Endothelial cell of umbilical vein (primary cell): Measurements from ENCODE around the gene XKR3. TPM values are rescaled to one million over a fixed set of nuclear protein-coding genes. Genes with fewer than 3 reads are reported as not detected.

ENCODE experiments used
- BruUV-seq: library from RNA; stranded (reverse); fragments of 400-500 nt; replicated peaks from 2 replicates; lab custom pipeline; 2021; lab: Mats Ljungman, UMichigan
- CTCF ChIA-PET: fragments of 300-600, 350-600 bp; sonication (Branson Sonifier 250); formaldehyde crosslinking; loops from one replicate; lab custom pipeline; 2021; ENCODE audit warnings: antibody characterized with exemption, inconsistent platforms; lab: Charles Lee
- POLR2A ChIA-PET: fragments of 300-600, 350-600 bp; sonication (Branson Sonifier 250); formaldehyde crosslinking; loops from one replicate; lab custom pipeline; 2021; ENCODE audit warnings: antibody characterized with exemption, inconsistent platforms; lab: Charles Lee
- DNase-seq: peaks from one replicate; pipeline ENCODE4 v3.0.0-alpha.2; 2011; ENCODE audit warnings: low read depth, low spot score
- FAIRE-seq: peaks from 2 replicates; lab custom pipeline; 2011; peaks lifted over from hg19 to GRCh38; lab: Jason Lieb, UNC
- H2AFZ ChIP-seq: 2 replicates; pipeline ENCODE4 v1.6.0; 2012; ENCODE audit warnings: low read depth, low read length, control low read depth, inconsistent platforms
- H3K27ac ChIP-seq: 2 replicates; pipeline ENCODE4 v1.5.1; 2011; ENCODE audit warnings: low read depth, mild to moderate bottlenecking, control low read depth, low read length, moderate library complexity; ENCODE audit not compliant: insufficient read depth
- H3K27me3 ChIP-seq, 2 experiments: 2 replicates each; pipeline versions ENCODE4 v1.6.0 to v1.6.1; 2011; ENCODE audit warnings: low read length in 2 of 2, mixed read lengths in 1 of 2; ENCODE audit not compliant: control insufficient read depth in 2 of 2, insufficient read depth in 2 of 2
- H3K36me3 ChIP-seq, 2 experiments: 2 replicates in 1 of 2; 3 replicates in 1 of 2; pipeline ENCODE4 v1.5.1; 2011; ENCODE audit warnings: low read length in 2 of 2, mild to moderate bottlenecking in 1 of 2, moderate library complexity in 1 of 2; ENCODE audit not compliant: control insufficient read depth in 2 of 2, insufficient read depth in 2 of 2; ENCODE audit errors: extremely low read depth in 1 of 2
- H3K4me1 ChIP-seq: 3 replicates; pipeline ENCODE4 v1.5.1; 2011; ENCODE audit warnings: mild to moderate bottlenecking, low read length; ENCODE audit not compliant: control insufficient read depth, insufficient read depth; ENCODE audit errors: extremely low read depth
- H3K4me2 ChIP-seq: 2 replicates; pipeline ENCODE4 v1.6.1; 2011; ENCODE audit warnings: low read length, control low read depth, mixed read lengths; ENCODE audit not compliant: insufficient read depth
- H3K4me3 ChIP-seq, 3 experiments: fragments of 200-600 bp in 1 of 3; sonication (generic), shearing (Covaris generic) in 1 of 3; replicated peaks in 1 of 3; 2 replicates each; pipeline ENCODE4 v1.5.1; 2011 to 2016; ENCODE audit warnings: control low read depth in 3 of 3, low read length in 3 of 3, mild to moderate bottlenecking in 2 of 3, inconsistent platforms in 1 of 3, low read depth in 1 of 3, moderate library complexity in 1 of 3; ENCODE audit not compliant: insufficient read depth in 1 of 3
- H3K79me2 ChIP-seq: 2 replicates; pipeline ENCODE4 v1.6.0; 2012; ENCODE audit warnings: low read length, inconsistent platforms; ENCODE audit not compliant: control insufficient read depth, insufficient read depth
- H3K9ac ChIP-seq: replicated peaks from 2 replicates; pipeline ENCODE3; 2011; ENCODE audit warnings: low read length, control low read depth; ENCODE audit not compliant: insufficient read depth; ENCODE audit errors: extremely low read depth
- H3K9me1 ChIP-seq: replicated peaks from 3 replicates; pipeline ENCODE4 v1.6.0; 2011; ENCODE audit warnings: mild to moderate bottlenecking, low read length; ENCODE audit not compliant: control insufficient read depth, insufficient read depth; ENCODE audit errors: extremely low read depth
- H3K9me3 ChIP-seq: replicated peaks from 2 replicates; pipeline ENCODE4 v1.5.1; 2012; ENCODE audit warnings: low read length, inconsistent platforms; ENCODE audit not compliant: control insufficient read depth, insufficient read depth
- H4K20me1 ChIP-seq: replicated peaks from 2 replicates; pipeline ENCODE3; 2011; ENCODE audit warnings: mild to moderate bottlenecking, low read length; ENCODE audit not compliant: control insufficient read depth, insufficient read depth; ENCODE audit errors: extremely low read depth
- CTCF ChIP-seq, 2 donors: IDR thresholded peaks; 1 replicate in 1 of 2; 2 replicates in 1 of 2; pipeline ENCODE4 v1.5.1; 2011; ENCODE audit warnings: low read length in 2 of 2, mild to moderate bottlenecking in 2 of 2, moderate library complexity in 2 of 2, control low read depth in 1 of 2, inconsistent platforms in 1 of 2, low read depth in 1 of 2; ENCODE audit not compliant: insufficient read depth in 1 of 2; ENCODE audit errors: extremely low read depth in 1 of 2
- EZH2 ChIP-seq: IDR thresholded peaks from 2 replicates; pipeline ENCODE4 v1.6.1; 2012; ENCODE audit warnings: borderline replicate concordance, low read depth, mild to moderate bottlenecking, moderate library complexity, low read length, inconsistent platforms; ENCODE audit not compliant: severe bottlenecking
- FOS ChIP-seq: IDR thresholded peaks from 2 replicates; pipeline ENCODE4 v1.6.1; 2011; ENCODE audit warnings: mild to moderate bottlenecking, low read length, moderate library complexity, borderline replicate concordance; ENCODE audit not compliant: insufficient read depth
- GATA2 ChIP-seq: IDR thresholded peaks from 2 replicates; pipeline ENCODE4 v1.7.0; 2011; ENCODE audit warnings: low read depth, mild to moderate bottlenecking, moderate library complexity, mixed read lengths, low read length; ENCODE audit not compliant: insufficient read length, insufficient read depth
- JUN ChIP-seq: IDR thresholded peaks from 2 replicates; pipeline ENCODE4 v1.6.1; 2011; ENCODE audit warnings: borderline replicate concordance, low read depth; ENCODE audit not compliant: insufficient read length, insufficient read depth
- MAX ChIP-seq: IDR thresholded peaks from 2 replicates; pipeline ENCODE4 v1.6.1; 2011; ENCODE audit not compliant: insufficient read depth, insufficient read length
- MYC ChIP-seq: IDR thresholded peaks from one replicate; pipeline ENCODE4 v1.6.1; 2011; ENCODE audit warnings: mild to moderate bottlenecking, low read depth, low read length
- POLR2A ChIP-seq: IDR thresholded peaks from 2 replicates; pipeline ENCODE4 v1.6.1; 2012; ENCODE audit warnings: low read depth, mild to moderate bottlenecking, control low read depth, low read length
- POLR2AphosphoS5 ChIP-seq: IDR thresholded peaks from 2 replicates; pipeline ENCODE4 v1.6.1; 2012; ENCODE audit warnings: low read depth, mild to moderate bottlenecking, control low read depth, low read length, moderate library complexity; ENCODE audit not compliant: insufficient read depth
- dilution Hi-C: fragments of 300-500 bp; cut with MboI; formaldehyde crosslinking; loops from one replicate; pipeline ENCODE4 v1.15.0; 2019; ENCODE audit warnings: low sequenced_read_pairs; ENCODE audit not compliant: extremely low pct_ligation_motif_present
- intact Hi-C: fragments of 100-400 bp; cut with micrococcal nuclease; formaldehyde crosslinking; loops from one replicate; pipeline ENCODE4 v1.10.0; 2022
- polyA plus RNA-seq, 4 experiments: library from polyadenylated mRNA; depleted of rRNA in 3 of 4; stranded (reverse) in 3 of 4; unstranded in 1 of 4; fragments of >200 nt; gene quantifications; 2 replicates each; pipeline versions ENCODE4 v1.2.1 to v1.2.3, GENCODE V29; 2011 to 2012; ENCODE audit warnings: missing spikeins in 1 of 4
- total RNA-seq: library from RNA; stranded (reverse); gene quantifications from 2 replicates; pipeline ENCODE4 v1.2.3, GENCODE V29; 2021

XKR3 gene
- total and polyA plus RNA-seq, 2 donors (not counting 3 experiments of a cell fraction or from before 2014, with no cell fraction given): not detected

- Histone ChIP-seq H2AFZ (no peak overlapping the region), H3K4me3 (no peak overlapping the region), H3K4me1 (no peaks in the 10 kb centered on the region), H3K36me3 (no peaks in the 10 kb centered on the region), H3K4me2 (no peak overlapping the region), H3K9me1 (no peaks in the 10 kb centered on the region), H3K9me3 (peaks cover 4% of the 10 kb centered on the region), H4K20me1 (no peaks in the 10 kb centered on the region), H3K9ac (no peak overlapping the region), H3K27me3 (no peaks in the 10 kb centered on the region), H3K79me2 (no peaks in the 10 kb centered on the region), H3K27ac (no peak overlapping the region)
- intact Hi-C loops: no loop called here
- TF ChIP-seq JUN (no peak), CTCF (IDR thresholded peaks at IDR 0.05; ENCODE audit: extremely low read depth in 1 of 2, insufficient read depth in 1 of 2, low read depth in 1 of 2, low read length in 2 of 2) (no peak), POLR2A (no peak), POLR2AphosphoS5 (no peak), GATA2 (no peak), EZH2 (no peak), MAX (no peak), FOS (no peak), MYC (no peak)
- CTCF ChIA-PET: no interaction called here
- DNase-seq (no peak), FAIRE-seq (no peak)
- no TSS peak for BruUV-seq
- dilution Hi-C loops: no loop called here
- POLR2A ChIA-PET: no interaction called here
Observed at GRCh38 chr22:16789860-16790493, 35.2 kb downstream of the XKR3 start.
